HG02678 (cell line): Measurements from ENCODE around the gene IRAK1BP1.
"Not testable (repeated sequence)": the region's sequence is repeated elsewhere in the genome, so short reads cannot be mapped to it uniquely, and the experiment has no call there.

ENCODE experiments used
- ATAC-seq: cut with Tn5 transposase; IDR thresholded peaks from one replicate; pipeline ENCODE4 v1.9.1; 2021; ENCODE audit warnings: mild to moderate bottlenecking, moderate library complexity; ENCODE audit not compliant: unreplicated experiment

The IRAK1BP1 gene

DNA sequence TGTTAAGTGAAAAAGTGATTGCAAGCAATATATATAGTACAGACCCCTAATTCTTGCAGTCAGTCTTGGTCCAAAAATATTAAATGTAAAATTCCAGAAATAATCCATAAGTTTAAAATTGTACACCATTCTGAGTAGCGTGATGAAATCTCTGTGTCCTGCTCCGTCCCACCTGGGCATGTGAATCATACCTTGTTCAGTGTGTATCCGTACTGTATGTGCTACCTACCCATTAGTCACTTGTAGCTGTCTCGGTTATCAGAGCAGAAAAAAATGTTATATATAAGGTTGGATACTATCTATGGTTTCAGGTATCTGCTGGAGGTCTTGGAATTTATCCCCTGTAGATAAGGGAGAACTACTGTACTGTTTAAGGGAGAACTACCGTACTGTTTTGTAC is 16.3 kb downstream of the IRAK1BP1 start:
- no peak for ATAC-seq

DNA sequence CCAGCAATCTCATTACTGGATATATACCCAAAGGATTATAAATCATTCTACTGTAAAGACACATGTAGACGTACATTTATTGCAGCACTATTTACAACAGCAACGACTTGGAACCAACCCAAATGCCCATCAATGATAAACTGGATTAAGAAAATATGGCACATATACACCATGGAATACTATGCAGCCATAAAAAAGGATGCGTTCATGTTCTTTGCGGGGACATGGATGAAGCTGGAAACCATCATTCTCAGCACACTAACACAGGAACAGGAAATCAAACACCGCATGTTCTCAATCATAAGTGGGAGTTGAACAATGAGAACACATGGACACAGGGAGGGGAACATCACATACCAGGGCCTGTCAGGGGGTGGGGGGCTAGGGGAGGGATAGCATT is 22.6 kb downstream of the IRAK1BP1 start:
- not testable (repeated sequence) for ATAC-seq

DNA sequence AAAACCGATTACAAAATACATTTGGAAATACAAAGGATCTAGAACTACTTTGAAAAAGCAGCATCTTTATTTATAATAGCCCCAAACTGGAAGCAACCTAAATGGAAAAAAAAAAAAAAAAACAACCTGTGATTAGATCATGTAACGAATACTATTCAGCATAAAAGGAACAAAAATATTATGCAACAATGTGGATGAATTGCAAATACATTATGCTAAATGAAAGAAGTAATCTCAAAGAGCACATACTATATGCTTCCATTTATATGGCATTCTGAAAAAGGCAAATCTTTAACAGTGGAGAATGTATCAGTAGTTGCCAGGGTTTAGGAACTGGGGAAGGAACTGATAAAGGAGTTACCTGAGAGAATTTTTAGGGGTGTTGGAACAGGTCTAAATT is 28.9 kb downstream of the IRAK1BP1 start:
- ATAC-seq: no peak

DNA sequence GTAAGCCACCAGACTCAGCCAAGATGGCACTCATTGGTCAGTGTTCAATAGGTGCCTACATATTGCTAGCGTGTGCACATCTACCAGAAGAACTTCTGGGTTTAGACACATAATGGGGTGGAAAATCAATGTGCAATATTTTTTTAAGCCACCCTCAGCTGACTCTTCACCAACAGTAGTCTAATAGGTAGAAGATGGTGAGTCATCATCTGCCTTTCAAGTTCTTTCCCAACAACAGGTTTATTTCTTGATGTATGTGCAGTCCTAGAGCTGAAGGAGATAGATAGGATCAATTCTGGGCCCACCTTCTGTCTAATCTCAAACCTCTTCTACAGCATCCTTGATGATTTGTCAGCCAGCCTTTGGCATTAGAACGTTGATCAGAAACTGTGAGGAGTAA is 41.3 kb downstream of the IRAK1BP1 start:
- ATAC-seq: no peak

DNA sequence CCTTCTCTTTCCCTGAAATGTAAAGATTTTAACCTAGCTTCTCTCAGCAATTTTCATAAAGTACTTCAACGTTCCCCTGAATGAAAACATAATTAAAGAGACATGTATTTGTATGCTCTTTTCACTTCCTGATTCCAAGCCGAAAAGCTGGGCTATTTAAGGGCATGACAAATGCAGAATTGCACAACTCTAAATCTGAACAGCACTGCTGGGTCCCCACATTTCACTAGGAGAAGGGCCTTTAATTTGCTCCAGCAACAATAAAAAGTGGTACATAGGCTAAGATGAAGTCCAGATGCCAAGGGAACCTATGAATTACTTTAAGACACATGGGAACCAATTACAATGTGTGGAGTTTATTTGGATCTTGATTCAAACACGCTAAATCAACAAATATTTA is 42.0 kb downstream of the IRAK1BP1 start:
- no peak for ATAC-seq

DNA sequence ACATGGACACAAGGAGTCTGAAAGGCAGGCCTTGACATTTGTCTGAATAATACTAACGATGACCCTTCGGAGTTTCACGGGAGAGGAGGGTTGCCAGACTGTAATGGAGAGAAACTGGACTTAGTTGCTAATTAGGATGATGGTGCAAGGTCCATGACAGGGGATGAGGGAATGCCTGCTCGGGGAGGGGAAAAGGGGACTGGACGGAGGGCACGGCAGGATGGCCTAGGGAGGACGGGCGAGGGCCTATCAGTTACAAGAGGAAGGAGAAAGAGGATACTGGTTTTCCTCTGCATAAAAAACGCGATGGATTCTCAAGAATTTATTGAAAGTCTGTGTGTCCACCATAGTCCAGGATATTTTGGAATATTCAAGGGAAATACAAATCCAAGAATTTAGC is 42.7 kb downstream of the IRAK1BP1 start:
- no peak for ATAC-seq

DNA sequence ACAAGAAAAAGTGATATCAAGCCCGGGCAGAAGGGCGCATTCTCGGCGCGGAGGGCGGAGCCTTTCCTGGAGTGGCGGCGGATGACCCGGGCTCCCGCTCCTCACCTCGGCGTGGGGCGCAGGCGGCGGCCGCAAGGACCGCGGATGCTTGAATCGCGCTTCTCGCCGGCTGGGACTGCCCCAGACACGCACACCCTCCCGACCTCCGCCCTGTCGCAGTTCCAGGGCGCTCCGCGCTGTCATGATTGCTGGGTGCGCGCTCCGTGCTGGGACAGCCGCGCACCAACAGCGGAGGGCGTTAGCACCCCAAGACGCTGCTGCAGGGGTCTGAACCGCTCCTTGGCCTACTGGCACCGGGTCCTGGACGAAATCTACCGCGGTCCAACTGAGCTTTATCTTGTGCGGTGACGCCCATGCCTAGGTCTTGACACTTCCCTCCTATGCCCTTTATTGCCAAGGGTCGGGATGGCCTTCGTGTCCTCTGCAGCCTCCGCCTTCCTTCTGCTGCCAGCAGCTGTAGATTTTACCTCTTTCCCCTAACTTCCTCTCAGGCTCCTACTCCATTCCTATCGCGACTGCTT is 43.3 kb downstream of the IRAK1BP1 start:
- ATAC-seq: peak; percentile 66

DNA sequence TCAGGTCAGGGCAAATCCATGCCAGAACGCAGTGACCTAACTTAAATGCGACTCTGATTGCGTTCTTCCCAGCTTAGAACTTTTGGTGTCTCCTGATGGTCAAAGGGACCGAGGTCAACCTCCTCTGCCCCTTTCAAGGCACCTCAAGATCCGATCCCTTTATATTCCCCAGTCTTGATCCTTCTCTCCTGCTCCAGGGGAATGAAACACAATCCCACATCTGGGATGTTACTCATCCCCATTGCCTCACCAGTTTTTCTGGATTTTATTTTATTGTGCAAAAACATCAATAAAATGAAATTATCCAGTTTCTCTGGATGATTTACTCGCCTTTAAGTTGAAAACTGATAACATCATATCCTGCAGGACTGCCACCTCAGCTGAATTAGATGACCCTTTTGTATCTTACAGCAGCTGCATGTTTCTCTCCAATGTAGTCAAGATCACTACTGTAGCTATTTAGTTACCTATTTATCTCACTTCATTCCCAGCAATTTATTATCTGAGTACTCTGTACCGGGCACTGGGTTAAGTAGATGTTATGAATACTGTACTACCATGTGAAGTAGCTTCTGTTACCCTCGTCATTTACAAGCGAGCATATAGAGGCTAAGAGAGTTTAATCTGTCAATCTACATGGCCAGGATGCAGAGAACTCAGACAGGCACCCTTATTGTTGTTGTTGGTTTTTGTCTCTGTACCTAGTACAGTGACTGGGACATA is 44.0 kb downstream of the IRAK1BP1 start:
- no peak for ATAC-seq

DNA sequence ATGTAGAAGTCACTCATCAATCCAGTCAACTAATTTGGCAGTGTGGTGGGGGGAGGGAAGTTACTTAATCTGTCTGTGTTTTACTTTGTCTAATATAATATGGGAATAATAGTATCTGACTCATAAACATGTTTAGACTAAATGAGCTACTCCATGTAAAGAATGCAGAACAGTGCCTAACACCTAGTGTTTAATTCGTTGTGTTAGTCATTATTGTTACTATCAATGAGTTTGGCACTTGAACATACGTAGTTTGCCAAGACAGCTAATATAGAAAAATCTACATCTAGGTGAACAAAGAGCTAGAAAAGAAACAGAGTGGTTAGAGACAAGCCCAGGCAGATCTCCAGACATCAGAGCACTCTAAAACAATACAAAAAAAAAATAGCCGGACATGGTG is 49.1 kb downstream of the IRAK1BP1 start:
- no peak for ATAC-seq

DNA sequence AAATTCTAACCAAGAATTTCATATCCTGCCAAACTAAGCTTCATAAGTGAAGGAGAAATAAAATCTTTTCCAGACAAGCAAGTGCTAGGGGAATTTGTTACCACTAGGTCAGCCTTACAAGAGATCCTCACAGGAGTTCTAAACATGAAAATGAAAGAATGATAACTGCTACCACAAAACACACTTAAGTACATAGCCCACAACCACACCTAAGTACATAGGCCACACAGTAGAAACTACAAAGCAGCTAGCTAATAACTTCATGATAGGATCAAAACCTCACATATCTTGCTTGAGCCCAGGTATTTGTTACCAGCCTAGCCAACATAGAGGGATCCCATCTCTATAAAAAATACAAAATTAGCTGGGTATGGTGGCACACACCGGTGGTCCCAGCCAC is 50.4 kb downstream of the IRAK1BP1 start:
- ATAC-seq: no peak

DNA sequence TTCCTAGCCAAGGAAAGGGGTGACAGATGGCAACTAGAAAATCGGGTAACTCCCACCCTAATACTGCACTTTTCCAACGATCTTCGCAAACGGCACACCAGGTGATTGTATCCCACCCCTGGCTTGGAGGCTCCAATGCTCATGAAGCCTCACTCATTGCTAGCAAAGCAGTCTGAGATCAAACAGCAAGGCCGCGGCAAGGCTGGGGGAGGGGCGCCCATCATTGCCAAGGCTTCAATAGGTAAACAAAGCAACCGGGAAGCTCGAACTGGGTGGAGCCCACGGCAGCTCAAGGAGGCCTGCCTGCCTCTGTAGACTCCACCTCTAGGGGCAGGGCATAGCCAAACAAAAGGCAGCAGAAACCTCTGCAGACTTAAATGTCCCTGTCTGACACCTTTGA is 53.8 kb downstream of the IRAK1BP1 start:
- not testable (repeated sequence) for ATAC-seq

DNA sequence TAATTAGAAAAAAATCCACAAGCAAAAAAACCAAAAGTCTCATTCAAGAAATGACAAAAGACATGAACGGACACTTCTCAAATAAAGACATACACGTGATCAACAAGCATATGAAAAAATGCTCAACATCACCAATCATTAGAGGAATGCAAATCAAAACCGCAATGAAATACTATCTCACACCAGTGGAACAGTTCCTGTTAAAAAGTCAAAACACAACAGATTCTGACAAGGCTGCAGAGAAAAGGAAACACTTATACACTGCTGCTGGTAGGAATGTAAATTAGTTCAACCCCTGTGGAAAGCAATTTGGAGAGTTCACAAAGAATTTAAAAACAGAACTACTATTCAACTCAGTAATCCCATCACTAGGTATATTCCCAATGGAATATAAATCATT is 58.0 kb downstream of the IRAK1BP1 start:
- no peak for ATAC-seq

DNA sequence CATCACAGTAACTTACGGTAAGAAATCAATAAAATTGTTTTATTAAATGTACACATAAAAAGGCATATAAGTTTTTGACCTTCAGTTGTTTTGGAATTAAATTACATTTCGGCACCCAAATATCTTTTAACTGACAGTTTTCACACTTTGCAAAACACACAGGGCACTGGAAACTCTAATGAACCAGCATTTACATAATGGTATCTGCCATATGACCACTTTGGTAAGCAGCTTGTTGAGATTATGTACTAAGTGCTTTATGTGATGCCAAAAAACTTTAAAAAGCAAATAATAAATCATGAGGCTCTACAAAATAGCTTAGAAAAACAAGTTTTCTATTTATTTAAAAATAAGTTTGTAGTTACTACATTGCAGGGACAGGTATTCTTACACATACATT is 68.2 kb downstream of the IRAK1BP1 start:
- no peak for ATAC-seq

DNA sequence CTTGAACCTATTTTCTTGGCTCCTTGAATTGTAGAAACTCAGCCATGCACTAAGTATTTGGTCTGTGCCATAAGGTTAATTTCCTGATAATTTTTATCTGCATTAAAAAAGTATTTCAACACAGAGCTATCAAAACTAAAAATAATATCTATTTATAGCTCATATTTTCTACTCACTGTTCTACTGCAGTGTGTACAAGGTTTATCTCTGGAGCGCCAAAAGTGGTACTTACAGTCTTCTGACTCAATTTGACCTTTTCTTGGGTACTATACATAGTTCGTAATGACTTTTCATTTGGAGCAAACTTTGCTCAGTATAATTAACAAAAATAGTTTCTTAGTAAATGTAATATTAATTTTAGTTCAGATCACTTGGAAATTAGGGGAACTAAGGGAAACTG is 69.2 kb downstream of the IRAK1BP1 start:
- no peak for ATAC-seq

DNA sequence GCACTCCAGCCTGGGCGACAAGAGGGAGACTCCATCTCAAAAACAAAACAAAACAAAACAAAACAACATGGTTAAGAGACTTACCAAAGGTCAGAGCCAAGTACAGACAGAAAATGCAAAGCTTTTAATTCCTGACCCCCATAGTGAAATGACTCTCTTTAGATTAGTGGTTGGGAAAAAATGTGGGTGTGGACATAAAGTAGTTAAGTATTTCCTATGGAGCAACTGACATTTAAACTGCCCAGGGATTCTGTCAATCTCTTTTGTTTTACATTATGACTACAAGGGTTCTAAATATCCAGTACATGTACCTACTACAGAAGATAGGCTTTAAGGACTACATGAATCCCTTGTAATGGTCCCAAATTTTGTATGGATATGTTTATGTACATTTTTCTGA is 75.1 kb downstream of the IRAK1BP1 start:
- ATAC-seq: no peak

DNA sequence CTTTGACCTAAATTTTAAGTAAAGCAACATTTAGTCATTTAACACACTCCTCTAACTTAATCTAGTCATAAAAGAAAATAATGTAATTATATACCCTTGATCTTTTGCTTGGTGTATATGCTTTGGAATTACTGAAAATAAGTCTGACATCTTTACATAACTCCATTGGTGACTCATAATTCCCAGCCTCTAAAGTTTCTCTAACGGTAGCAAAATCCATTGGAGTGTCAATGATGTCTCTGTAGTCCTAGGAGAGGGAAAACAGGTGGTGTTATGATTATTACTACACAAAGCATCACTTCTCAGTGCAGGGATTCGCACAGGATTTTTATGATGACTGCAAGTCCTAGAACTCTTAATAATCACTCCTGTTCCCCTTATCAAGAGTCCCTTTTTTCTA is 80.2 kb downstream of the IRAK1BP1 start:
- ATAC-seq: no peak

DNA sequence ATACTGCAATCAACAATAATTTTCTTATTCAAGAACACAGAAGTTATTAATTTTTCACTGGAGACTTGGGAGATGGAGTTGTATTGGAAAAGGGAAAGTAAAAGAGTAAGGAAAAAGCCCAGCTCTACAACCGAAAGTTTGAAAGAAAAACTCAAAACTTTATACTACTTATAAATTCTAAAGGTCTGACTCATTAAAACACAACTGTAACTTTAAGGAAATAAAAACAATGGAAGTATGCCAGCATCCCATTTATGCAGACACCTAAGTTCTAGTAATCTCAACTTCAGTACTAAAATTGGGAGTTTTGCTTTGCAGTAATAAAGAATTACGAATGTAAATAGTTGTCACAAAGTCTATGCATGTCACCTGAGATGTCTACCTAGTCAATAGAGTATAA is 80.6 kb downstream of the IRAK1BP1 start:
- ATAC-seq: no peak

DNA sequence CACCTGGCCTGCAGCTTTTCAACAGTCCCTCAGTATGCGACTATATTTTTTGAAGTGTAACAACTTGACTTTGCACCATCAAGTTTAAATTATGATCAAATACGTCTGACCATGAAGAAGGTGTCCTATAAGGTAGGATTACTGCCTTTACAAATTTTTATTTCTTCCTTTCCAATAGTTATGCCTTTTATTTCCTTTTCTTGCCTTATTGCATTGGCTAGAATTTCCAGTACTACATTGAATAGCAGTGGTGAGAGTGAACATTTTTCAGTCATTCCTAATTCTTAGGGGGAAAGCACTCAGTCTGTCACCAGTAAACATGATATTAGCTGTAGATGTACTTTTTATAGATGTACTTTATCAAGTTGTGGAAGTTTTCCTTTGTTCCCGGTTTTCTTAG is 81.4 kb downstream of the IRAK1BP1 start:
- no peak for ATAC-seq

DNA sequence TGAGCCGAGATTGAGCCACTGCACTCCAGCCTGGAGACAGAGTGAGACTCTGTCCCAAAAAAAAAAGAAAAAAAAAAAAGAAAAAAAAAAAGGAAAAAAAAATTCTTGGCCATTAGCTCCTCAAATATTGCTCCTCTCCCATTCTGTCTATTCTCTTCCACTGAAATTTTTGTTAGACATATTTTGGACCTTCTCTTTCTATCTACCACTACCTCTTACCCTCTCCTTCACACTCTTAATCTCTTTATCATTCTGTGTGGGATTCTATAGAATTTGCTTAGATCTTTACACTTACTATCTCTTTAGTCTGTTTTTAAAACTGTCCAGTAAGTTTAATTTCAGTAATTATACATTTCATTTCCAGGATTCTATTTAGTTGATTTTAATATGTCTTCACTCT is 85.0 kb downstream of the IRAK1BP1 start:
- no peak for ATAC-seq
